ENCODE measurements around the gene PRKG1. TPM values are rescaled to one million over a fixed set of nuclear protein-coding genes. Genes with fewer than 3 reads are reported as not detected.

The PRKG1 gene
- total and polyA plus RNA-seq, 2 of the 4 experiments (the other 2 are of a cell fraction): 3.5 to 18.3 TPM

DNA sequence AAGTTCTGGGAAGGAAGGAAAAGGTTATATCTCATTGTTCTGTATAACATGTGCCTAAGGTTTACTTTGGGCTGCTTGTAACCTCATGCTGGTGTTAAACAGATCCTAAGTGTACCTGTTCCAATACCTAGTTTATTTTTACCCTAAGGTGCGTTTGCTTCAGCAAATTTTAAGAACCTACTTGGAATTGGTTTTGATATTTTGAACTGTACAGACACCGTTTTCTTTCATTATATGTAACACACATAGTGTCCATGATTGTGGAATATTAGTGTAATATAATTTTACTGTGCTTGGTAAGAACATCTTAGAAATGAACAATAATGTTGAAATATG is 954.2 kb downstream of the PRKG1 start:
- Histone ChIP-seq H3K36me3 (ENCODE audit: control insufficient read depth, insufficient read depth, low read length) (no peaks in the 10 kb centered on the region), H3K27ac (ENCODE audit: insufficient read depth, low read length) (no peak overlapping the region), H3K9ac (ENCODE audit: low read depth, low read length) (no peak overlapping the region), H3K23ac (ENCODE audit: low read depth, low read length) (no peak overlapping the region), H2BK120ac (ENCODE audit: low read depth, low read length) (no peak overlapping the region), H4K91ac (ENCODE audit: insufficient read depth, low read depth, low read length) (no peak overlapping the region), H3K14ac (replicated peaks; ENCODE audit: low read depth, low read length) (no peak overlapping the region), H3K4me2 (ENCODE audit: low read depth, low read length) (no peak overlapping the region), H4K8ac (ENCODE audit: low read depth in 2 of 2, low read length in 2 of 2) (no peak overlapping the region), H3K4me3 (ENCODE audit: insufficient read depth, low read depth, low read length) (no peak overlapping the region), H3K79me1 (ENCODE audit: low read depth in 1 of 2, low read length in 2 of 2) (no peaks in the 10 kb centered on the region), H3K4me1 (ENCODE audit: control insufficient read depth, insufficient read depth, low read length) (peaks cover 6% of the 10 kb centered on the region), H2AK9ac (replicated peaks; ENCODE audit: low read depth, low read length, poor library complexity) (no peak overlapping the region), H2BK20ac (ENCODE audit: low read depth, low read length) (no peak overlapping the region), H4K20me1 (ENCODE audit: insufficient read depth, low read length) (no peaks in the 10 kb centered on the region; the same call in 1 of the 2 replicates), H3K27me3 (ENCODE audit: control insufficient read depth, insufficient read depth, low read length) (no peaks in the 10 kb centered on the region), H3K4ac (ENCODE audit: low read depth, low read length) (no peak overlapping the region), H2BK15ac (ENCODE audit: low read depth, low read length) (no peak overlapping the region), H2AK5ac (ENCODE audit: low read depth, low read length) (no peak overlapping the region), H3K18ac (ENCODE audit: low read depth, low read length) (no peak overlapping the region), H3K9me1 (ENCODE audit: insufficient read depth, low read length) (no peaks in the 10 kb centered on the region), H2BK5ac (ENCODE audit: low read depth, low read length, poor library complexity, severe bottlenecking) (no peak overlapping the region), H3K9me3 (ENCODE audit: control insufficient read depth, insufficient read depth, low read length) (no peaks in the 10 kb centered on the region), H4K5ac (ENCODE audit: low read depth, low read length) (no peak overlapping the region), H2AFZ (replicated peaks; ENCODE audit: low read length, poor library complexity) (no peak overlapping the region), H3K56ac (ENCODE audit: extremely low read depth, insufficient read depth, low read length) (no peak overlapping the region)
- ATAC-seq (ENCODE audit: low read depth) (no peak), DNase-seq (no peak)
- dilution Hi-C loops (cut with HindIII; ENCODE audit: low sequenced_read_pairs, unreplicated experiment): no loop called here
- BruUV-seq (replicated peaks): no TSS peak
- POLR2A ChIA-PET (ENCODE audit: unreplicated experiment): no interaction called here
- no peak for TF ChIP-seq FOS (IDR thresholded peaks at IDR 0.05; ENCODE audit: low read depth, low read length)
- TF ChIP-seq POLR2A (IDR thresholded peaks at IDR 0.05; ENCODE audit: low read depth, low read length): no peak
- no peak for TF ChIP-seq CHD1 (IDR thresholded peaks at IDR 0.05; ENCODE audit: low read depth, low read length)
- no peak for TF ChIP-seq MXI1 (IDR thresholded peaks at IDR 0.05; ENCODE audit: borderline replicate concordance, low read depth, low read length)
- no peak for TF ChIP-seq NFE2L2 (IDR thresholded peaks at IDR 0.05; ENCODE audit: low read depth, low read length)
- TF ChIP-seq SMC3 (IDR thresholded peaks at IDR 0.05; ENCODE audit: low read depth, low read length): no peak
- TF ChIP-seq MAFK (IDR thresholded peaks at IDR 0.05; ENCODE audit: low read depth, low read length): no peak
- no peak for TF ChIP-seq CTCF (conservative IDR thresholded peaks at IDR 0.05; ENCODE audit: low read depth, low read length)
- no peak for TF ChIP-seq RFX5 (IDR thresholded peaks at IDR 0.05; ENCODE audit: low read depth, low read length)
- no peak for TF ChIP-seq ELK1 (IDR thresholded peaks at IDR 0.05; ENCODE audit: borderline replicate concordance, low read depth, low read length)
- no peak for TF ChIP-seq RAD21 (IDR thresholded peaks at IDR 0.05; ENCODE audit: low read length)
- no peak for TF ChIP-seq MAZ (IDR thresholded peaks at IDR 0.05; ENCODE audit: borderline replicate concordance, low read depth, low read length)
- no peak for TF ChIP-seq RCOR1 (IDR thresholded peaks at IDR 0.05; ENCODE audit: insufficient replicate concordance, low read length)
- TF ChIP-seq CEBPB (IDR thresholded peaks at IDR 0.05; ENCODE audit: low read depth, low read length): no peak
- TF ChIP-seq, protein P1, sequence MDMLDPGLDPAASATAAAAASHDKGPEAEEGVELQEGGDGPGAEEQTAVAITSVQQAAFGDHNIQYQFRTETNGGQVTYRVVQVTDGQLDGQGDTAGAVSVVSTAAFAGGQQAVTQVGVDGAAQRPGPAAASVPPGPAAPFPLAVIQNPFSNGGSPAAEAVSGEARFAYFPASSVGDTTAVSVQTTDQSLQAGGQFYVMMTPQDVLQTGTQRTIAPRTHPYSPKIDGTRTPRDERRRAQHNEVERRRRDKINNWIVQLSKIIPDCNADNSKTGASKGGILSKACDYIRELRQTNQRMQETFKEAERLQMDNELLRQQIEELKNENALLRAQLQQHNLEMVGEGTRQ (IDR thresholded peaks at IDR 0.05; ENCODE audit: low read depth, low read length): no peak
- no peak for TF ChIP-seq BHLHE40 (IDR thresholded peaks at IDR 0.05; ENCODE audit: low read depth, low read length)
- WGBS, 2 experiments (ENCODE audit: extremely low coverage in 2 of 2, insufficient read length in 1 of 2): no CpG with 5 or more reads among the region's 2 CpGs
- intact Hi-C loops (cut with micrococcal nuclease): loop anchor here (5.0 kb wide), 1 partner anchor 189 kb away; no protein-coding TSS in a partner anchor
- in situ Hi-C loops (cut with MboI; ENCODE audit: low sequenced_read_pairs): no loop called here
- CTCF ChIA-PET: no interaction called here
